Stomach (tissue), 9 donors: ENCODE measurements around the gene DOCK4. TPM values are rescaled to one million over a fixed set of nuclear protein-coding genes. Genes with fewer than 3 reads are reported as not detected.

Source experiments
- DNase-seq, 2 donors: peaks; one replicate each; pipeline versions ENCODE4 v3.0.0 to v3.0.0-alpha.2; 2013 to 2019
- H3K27ac ChIP-seq, 5 donors: fragments of 200-600 bp in 4 of 5; sonication (generic) in 4 of 5; one replicate each; pipeline ENCODE4 v1.5.1; 2013 to 2019; ENCODE audit warnings: mild to moderate bottlenecking in 1 of 5, moderate library complexity in 1 of 5
- H3K27me3 ChIP-seq, 3 donors: fragments of 200-600 bp; sonication (generic); one replicate each; pipeline ENCODE4 v1.5.1; 2017 to 2019; ENCODE audit warnings: mixed run types in 1 of 3
- H3K36me3 ChIP-seq, 4 donors: fragments of 200-600 bp; sonication (generic); 1 replicate in 3 of 4; 2 replicates in 1 of 4; pipeline ENCODE4 v1.5.1; 2016 to 2019
- H3K4me1 ChIP-seq, 4 donors: fragments of 200-600 bp; sonication (generic); one replicate each; pipeline ENCODE4 v1.5.1; 2016 to 2019
- H3K4me3 ChIP-seq, 4 donors: fragments of 200-600 bp; sonication (generic) in 3 of 4; one replicate each; pipeline ENCODE4 v1.5.1; 2016 to 2019; ENCODE audit warnings: mild to moderate bottlenecking in 1 of 4
- H3K9me3 ChIP-seq, 4 donors: fragments of 200-600 bp; sonication (generic); one replicate each; pipeline ENCODE4 v1.5.1; 2016 to 2019
- EP300 ChIP-seq: sonication (generic); formaldehyde crosslinking; IDR thresholded peaks from one replicate; pipeline ENCODE4 v1.6.1; 2017; ENCODE audit warnings: antibody characterized with exemption
- POLR2A ChIP-seq, 4 donors: fragments of 450-650 bp; IDR thresholded peaks; one replicate each; pipeline ENCODE4 v1.6.1; 2016; ENCODE audit warnings: antibody characterized with exemption in 4 of 4, control low read depth in 2 of 4, mild to moderate bottlenecking in 1 of 4, moderate library complexity in 1 of 4
- POLR2AphosphoS5 ChIP-seq, 3 donors: sonication (generic); formaldehyde crosslinking; IDR thresholded peaks; one replicate each; pipeline ENCODE4 v1.6.1; 2016; ENCODE audit warnings: antibody characterized with exemption in 3 of 3
- WGBS, 5 donors: extraction: QIAGEN DNeasy Blood & Tissue Kit in 3 of 5; methylation state at CpG; one replicate each; pipeline versions ENCODE4 v1.1.5 to v1.1.7; 2013 to 2018; 5-methylcytosine and 5-hydroxymethylcytosine counted together
- intact Hi-C: fragments of 100-400 bp; cut with DNase I; formaldehyde crosslinking; loops from one replicate; pipeline ENCODE4 v1.15.1; 2023; ENCODE audit warnings: low total_unique reads
- polyA plus RNA-seq, 3 donors: library from polyadenylated mRNA; stranded (reverse); fragments of 200-250 nt; gene quantifications; one replicate each; pipeline ENCODE4 v1.2.3, GENCODE V29; 2013
- total RNA-seq, 5 donors: library from RNA; depleted of rRNA; stranded (reverse); fragments of >200 nt; gene quantifications; one replicate each; pipeline versions ENCODE4 v1.1.0 to v1.2.3, GENCODE V29; 2014 to 2016
- TF ChIP-seq, protein P1 (sequence below), 7 experiments: fragments of 450-650 bp in 4 of 7; fragments of 200-600 bp in 3 of 7; sonication (generic) in 3 of 7; IDR thresholded peaks; one replicate each; pipeline ENCODE4 v1.5.1; 2016 to 2019; ENCODE audit warnings: antibody characterized with exemption in 7 of 7, control low read depth in 2 of 7, mild to moderate bottlenecking in 1 of 7
- donor health status: healthy with polysubstance abuse.
- donor health status: Bipolar disorder and iron deficiency.
- donor health status: healthy.

DOCK4 gene
- total and polyA plus RNA-seq, 8 donors, result 1.1 to 54.9 (median 16.4) TPM

GRCh38 chr7:111760043-111760442, 446.2 kb downstream of the DOCK4 start:
- Histone ChIP-seq H3K36me3 (peaks cover 0 to 25% (median 8%) of the 10 kb centered on the region in 4 donors), H3K27me3 (no peaks in the 10 kb centered on the region), H3K4me1 (no peaks in the 10 kb centered on the region), H3K27ac (no peak overlapping the region), H3K4me3 (no peak overlapping the region), H3K9me3 (no peaks in the 10 kb centered on the region)
- WGBS, 5 donors, result 81 to 88% (median 84%) methylated on average over 8 of the region's 8 CpGs
- no peak for TF ChIP-seq POLR2AphosphoS5 (IDR thresholded peaks at IDR 0.05)
- no peak for TF ChIP-seq POLR2A (IDR thresholded peaks at IDR 0.05)
- TF ChIP-seq, protein P1, sequence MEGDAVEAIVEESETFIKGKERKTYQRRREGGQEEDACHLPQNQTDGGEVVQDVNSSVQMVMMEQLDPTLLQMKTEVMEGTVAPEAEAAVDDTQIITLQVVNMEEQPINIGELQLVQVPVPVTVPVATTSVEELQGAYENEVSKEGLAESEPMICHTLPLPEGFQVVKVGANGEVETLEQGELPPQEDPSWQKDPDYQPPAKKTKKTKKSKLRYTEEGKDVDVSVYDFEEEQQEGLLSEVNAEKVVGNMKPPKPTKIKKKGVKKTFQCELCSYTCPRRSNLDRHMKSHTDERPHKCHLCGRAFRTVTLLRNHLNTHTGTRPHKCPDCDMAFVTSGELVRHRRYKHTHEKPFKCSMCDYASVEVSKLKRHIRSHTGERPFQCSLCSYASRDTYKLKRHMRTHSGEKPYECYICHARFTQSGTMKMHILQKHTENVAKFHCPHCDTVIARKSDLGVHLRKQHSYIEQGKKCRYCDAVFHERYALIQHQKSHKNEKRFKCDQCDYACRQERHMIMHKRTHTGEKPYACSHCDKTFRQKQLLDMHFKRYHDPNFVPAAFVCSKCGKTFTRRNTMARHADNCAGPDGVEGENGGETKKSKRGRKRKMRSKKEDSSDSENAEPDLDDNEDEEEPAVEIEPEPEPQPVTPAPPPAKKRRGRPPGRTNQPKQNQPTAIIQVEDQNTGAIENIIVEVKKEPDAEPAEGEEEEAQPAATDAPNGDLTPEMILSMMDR (IDR thresholded peaks at IDR 0.05), result no peak
- TF ChIP-seq EP300, result no peak
- intact Hi-C loops, result loop anchor here (10.0 kb wide), 1 partner anchor 645 kb away; no protein-coding TSS in a partner anchor
- DNase-seq, result no peak

DNA sequence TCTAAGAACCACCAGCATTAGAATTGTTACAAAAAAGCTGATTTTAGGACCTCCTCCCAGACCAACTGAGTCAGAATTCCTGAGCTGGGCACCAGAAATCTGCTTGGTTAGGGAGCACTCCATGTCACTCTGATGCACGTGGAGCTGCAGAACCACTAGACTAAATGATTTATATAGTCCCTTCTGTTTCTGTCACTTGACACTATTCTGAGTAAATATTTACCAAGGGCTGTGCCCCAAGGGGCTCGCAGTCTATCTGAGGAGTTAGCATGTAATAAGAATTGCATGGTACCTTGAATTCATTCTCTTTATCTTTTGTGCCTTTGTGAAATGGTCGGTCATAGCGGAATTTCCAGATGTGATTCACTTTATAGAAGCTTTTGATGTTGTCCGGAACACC, 447.9 kb downstream of the DOCK4 start:
- Histone ChIP-seq H3K9me3 (no peaks in the 10 kb centered on the region), H3K4me3 (no peak overlapping the region), H3K36me3 (peaks cover 0 to 25% (median 8%) of the 10 kb centered on the region in 4 donors), H3K27me3 (no peaks in the 10 kb centered on the region), H3K4me1 (peaks cover 0 to 13% (median 5%) of the 10 kb centered on the region in 4 donors), H3K27ac (no peak overlapping the region)
- no peak for TF ChIP-seq POLR2A (IDR thresholded peaks at IDR 0.05)
- TF ChIP-seq POLR2AphosphoS5 (IDR thresholded peaks at IDR 0.05), result no peak
- no peak for DNase-seq
- intact Hi-C loops, result no loop called here
- 47 to 67% (median 58%) methylated on average over 5 of the region's 5 CpGs for WGBS, 5 donors

DNA sequence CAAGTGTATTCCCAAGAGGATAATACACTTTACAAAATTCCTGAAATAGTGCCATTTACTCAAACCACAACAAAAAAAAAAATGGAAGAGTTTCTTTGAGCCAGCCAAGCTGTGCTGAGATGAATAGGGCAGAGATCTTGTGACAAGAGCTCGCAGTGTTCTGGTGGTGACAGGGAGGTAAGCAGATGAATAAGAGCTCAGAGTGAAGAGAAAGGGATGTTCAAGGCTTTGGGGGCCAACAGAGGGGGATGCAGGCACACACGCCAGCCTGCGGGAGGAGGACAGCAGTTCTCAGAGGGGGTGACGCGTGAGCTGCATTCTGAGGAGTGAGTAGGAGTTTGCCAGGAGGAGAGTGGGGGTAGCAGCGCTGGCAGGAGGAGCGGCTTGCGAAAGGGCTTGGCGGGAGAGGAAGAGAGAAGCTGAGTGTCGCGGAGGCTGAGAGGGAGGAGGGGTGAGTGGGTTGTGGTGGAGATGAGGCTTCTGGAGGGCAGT, 449.5 kb downstream of the DOCK4 start:
- no peaks in the 10 kb centered on the region for H3K9me3 ChIP-seq
- H3K4me1 ChIP-seq, result peaks cover 0 to 13% (median 5%) of the 10 kb centered on the region in 4 donors
- peak overlapping the region in 1 of 5 donors; percentile 34 for H3K27ac ChIP-seq
- H3K4me3 ChIP-seq, result no peak overlapping the region
- 77 to 85% (median 79%) methylated on average over 11 of the region's 11 CpGs for WGBS, 5 donors
- intact Hi-C loops, result no loop called here
- peak in 1 of 2 donors; percentile 50 for DNase-seq
- no peaks in the 10 kb centered on the region for H3K27me3 ChIP-seq
- TF ChIP-seq POLR2AphosphoS5 (IDR thresholded peaks at IDR 0.05) (no peak), POLR2A (IDR thresholded peaks at IDR 0.05) (no peak), EP300 (no peak)
- TF ChIP-seq, protein P1 (IDR thresholded peaks at IDR 0.05), result no peak
- H3K36me3 ChIP-seq, result peaks cover 0 to 25% (median 8%) of the 10 kb centered on the region in 4 donors

GRCh38 chr7:111755383-111755782, 450.8 kb downstream of the DOCK4 start:
- WGBS, 5 donors, result 88 to 94% (median 93%) methylated on average over 6 of the region's 6 CpGs
- no peak overlapping the region for H3K27ac ChIP-seq
- no peak overlapping the region for H3K4me3 ChIP-seq
- DNase-seq, result no peak
- H3K9me3 ChIP-seq, result no peaks in the 10 kb centered on the region
- intact Hi-C loops, result no loop called here
- TF ChIP-seq EP300 (no peak), POLR2A (IDR thresholded peaks at IDR 0.05) (no peak), POLR2AphosphoS5 (IDR thresholded peaks at IDR 0.05) (no peak)
- TF ChIP-seq, protein P1 (IDR thresholded peaks at IDR 0.05), result no peak
- peaks cover 0 to 19% (median 8%) of the 10 kb centered on the region in 4 donors for H3K36me3 ChIP-seq
- H3K4me1 ChIP-seq, result peaks cover 0 to 13% (median 5%) of the 10 kb centered on the region in 4 donors
- H3K27me3 ChIP-seq, result no peaks in the 10 kb centered on the region

DNA sequence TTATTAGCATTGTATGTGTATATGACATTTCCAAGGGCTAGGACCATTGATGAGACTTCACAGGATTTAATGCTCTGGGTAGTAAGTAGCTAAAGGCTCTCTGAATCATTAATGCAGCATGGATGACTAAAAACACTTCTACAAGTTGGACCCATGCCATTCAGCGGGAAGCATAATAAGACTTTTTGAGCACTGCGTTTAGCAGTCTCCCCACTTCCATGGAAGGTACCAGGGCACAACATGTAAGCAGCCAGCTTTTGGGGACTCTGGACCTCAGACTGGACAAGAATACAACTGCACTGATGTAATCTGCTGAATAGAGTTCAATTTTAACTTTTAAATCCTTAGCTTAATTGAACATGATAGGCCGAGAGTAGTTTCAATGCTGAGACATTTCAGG, 452.2 kb downstream of the DOCK4 start:
- H3K4me1 ChIP-seq, result peaks cover 0 to 13% (median 5%) of the 10 kb centered on the region in 4 donors
- intact Hi-C loops, result no loop called here
- DNase-seq, result peak in 1 of 2 donors; percentile 31
- no peaks in the 10 kb centered on the region for H3K9me3 ChIP-seq
- H3K27ac ChIP-seq, result no peak overlapping the region
- no peaks in the 10 kb centered on the region for H3K27me3 ChIP-seq
- H3K4me3 ChIP-seq, result no peak overlapping the region
- WGBS, 5 donors, result 23 to 61% (median 42%) methylated on average over 3 of the region's 3 CpGs
- peaks cover 0 to 10% (median 3%) of the 10 kb centered on the region in 4 donors for H3K36me3 ChIP-seq
- TF ChIP-seq EP300, result no peak
- TF ChIP-seq, protein P1 (IDR thresholded peaks at IDR 0.05), result no peak
- no peak for TF ChIP-seq POLR2A (IDR thresholded peaks at IDR 0.05)
- no peak for TF ChIP-seq POLR2AphosphoS5 (IDR thresholded peaks at IDR 0.05)
